Hepatocyte (in vitro differentiated cells): Measurements from ENCODE around the gene CCDC197. TPM values are rescaled to one million over a fixed set of nuclear protein-coding genes. Genes with fewer than 3 reads are reported as not detected.

Experiments
- DNase-seq: peaks from one replicate; pipeline ENCODE4 v3.0.0-alpha.2; 2016; ENCODE audit warnings: low spot score
- H2AFZ ChIP-seq: fragments of 200-600 bp; sonication (generic); 2 replicates; pipeline ENCODE4 v1.6.0; 2016; ENCODE audit warnings: antibody characterized with exemption, mild to moderate bottlenecking
- H3K27ac ChIP-seq: fragments of 200-600 bp; sonication (generic); 2 replicates; pipeline ENCODE4 v1.5.1; 2016; ENCODE audit warnings: mild to moderate bottlenecking
- H3K27me3 ChIP-seq: fragments of 200-600 bp; sonication (generic); 2 replicates; pipeline ENCODE4 v1.6.1; 2016
- H3K36me3 ChIP-seq: fragments of 200-600 bp; sonication (generic); replicated peaks from 2 replicates; pipeline ENCODE4 v1.5.1; 2016; ENCODE audit warnings: low read depth; ENCODE audit not compliant: insufficient read depth
- H3K4me1 ChIP-seq: fragments of 200-600 bp; sonication (generic); 2 replicates; pipeline ENCODE4 v1.5.1; 2016; ENCODE audit warnings: mild to moderate bottlenecking, moderate library complexity; ENCODE audit not compliant: insufficient read depth
- H3K4me2 ChIP-seq: fragments of 200-600 bp; sonication (generic); 2 replicates; pipeline ENCODE4 v1.6.0; 2016
- H3K4me3 ChIP-seq: fragments of 200-600 bp; sonication (generic); 2 replicates; pipeline ENCODE4 v1.5.1; 2016; ENCODE audit warnings: mild to moderate bottlenecking
- H3K79me2 ChIP-seq: fragments of 200-600 bp; sonication (generic); 2 replicates; pipeline ENCODE4 v1.6.0; 2017; ENCODE audit warnings: mild to moderate bottlenecking
- H3K9me2 ChIP-seq: fragments of 200-600 bp; sonication (generic); replicated peaks from 2 replicates; pipeline ENCODE4 v1.6.0; 2017; ENCODE audit warnings: mild to moderate bottlenecking; ENCODE audit not compliant: insufficient read depth
- H3K9me3 ChIP-seq: fragments of 200-600 bp; sonication (generic); 2 replicates; pipeline ENCODE4 v1.5.1; 2016; ENCODE audit warnings: low read depth, mild to moderate bottlenecking
- H4K20me1 ChIP-seq: fragments of 200-600 bp; sonication (generic); 2 replicates; pipeline ENCODE4 v1.6.0; 2016; ENCODE audit warnings: mild to moderate bottlenecking; ENCODE audit not compliant: insufficient read depth, poor library complexity, severe bottlenecking
- CTCF ChIP-seq: fragments of 200-600 bp; sonication (generic); IDR thresholded peaks from 2 replicates; pipeline ENCODE4 v1.5.1; 2016; ENCODE audit warnings: antibody characterized with exemption, mild to moderate bottlenecking; ENCODE audit not compliant: poor library complexity
- EZH2 ChIP-seq: fragments of 200-600 bp; sonication (generic); IDR thresholded peaks from 2 replicates; pipeline ENCODE4 v1.6.1; 2016; ENCODE audit warnings: antibody characterized with exemption, mild to moderate bottlenecking, borderline replicate concordance
- EZH2phosphoT487 ChIP-seq: fragments of 200-600 bp; sonication (generic); IDR thresholded peaks from one replicate; pipeline ENCODE4 v1.6.1; 2018; ENCODE audit warnings: antibody characterized with exemption, mild to moderate bottlenecking, low read depth, moderate library complexity; ENCODE audit not compliant: unreplicated experiment, severe bottlenecking
- WGBS: methylation state at CpG from one replicate; pipeline ENCODE4 v1.1.6; 2016; ENCODE audit warnings: low lambda C conversion rate; ENCODE audit errors: missing lambda C conversion rate; 5-methylcytosine and 5-hydroxymethylcytosine counted together
- microRNA-seq: library from miRNA; unstranded; fragments of <30 nt; microRNA quantifications from one replicate; pipeline ENCODE4, GENCODE V29; 2017
- polyA plus RNA-seq: library from polyadenylated mRNA; unstranded; fragments of >200 nt; fragmentation: Nextera tagmentation; extraction: Ambion mirVana; gene quantifications from 2 replicates; pipeline ENCODE4 v1.2.1, GENCODE V29; 2016
- small RNA-seq: library from RNA; depleted of rRNA; stranded (forward); fragments of <200 nt; gene quantifications from one replicate; pipeline ENCODE3, GENCODE V24; 2014
- total RNA-seq: library from RNA; depleted of rRNA; stranded (reverse); fragments of >200 nt; gene quantifications from 2 replicates; pipeline ENCODE4 v1.2.3, GENCODE V29; 2014

Gene CCDC197
- total and polyA plus RNA-seq, 2 experiments from 2014 or later: not detected

- no peaks in the 10 kb centered on the region for H3K9me3 ChIP-seq
- H3K4me1 ChIP-seq: peaks cover 6% of the 10 kb centered on the region
- DNase-seq: no peak
- H3K27me3 ChIP-seq: no peaks in the 10 kb centered on the region
- no peak overlapping the region for H2AFZ ChIP-seq
- peaks cover 43% of the 10 kb centered on the region for H3K79me2 ChIP-seq
- peaks cover 9% of the 10 kb centered on the region for H4K20me1 ChIP-seq
- peaks cover 7% of the 10 kb centered on the region for H3K36me3 ChIP-seq
- WGBS: 78% methylated on average over 1 of the region's 1 CpG
- H3K9me2 ChIP-seq: no peaks in the 10 kb centered on the region
- peak overlapping the region; percentile 14 for H3K27ac ChIP-seq
- H3K4me3 ChIP-seq: no peak overlapping the region
- no peak for TF ChIP-seq EZH2phosphoT487
- TF ChIP-seq CTCF: no peak
- TF ChIP-seq EZH2: no peak
- H3K4me2 ChIP-seq: no peak overlapping the region
Observed at GRCh38 chr14:94058128-94058673, 61.1 kb downstream of the CCDC197 start.

Small RNAs within 50 kb of the gene (microRNA-seq; reads per million reads assigned to microRNA genes)
- gene MIR4506: not detected

Small RNAs within 50 kb of the gene (small RNA-seq; reads per million reads assigned to genes)
- gene MIR4506: not detected

Other genes with a start within 250 kb of the CCDC197 start
- gene PRIMA1, start 208.8 kb upstream of the CCDC197 start, total RNA-seq: 1.5 and 2.0 TPM in 2 replicates
- gene PRIMA1, start 208.8 kb upstream of the CCDC197 start, polyA plus RNA-seq: 1.2 and 1.9 TPM in 2 replicates
- not detected in 2 replicates for gene FAM181A, start 70.0 kb upstream of the CCDC197 start, total RNA-seq
- gene FAM181A, start 70.0 kb upstream of the CCDC197 start, polyA plus RNA-seq: 0.90 TPM in 1 of 2 replicates, not detected in the other
- gene ASB2, start 20.7 kb upstream of the CCDC197 start, total RNA-seq: 0.53 and 1.8 TPM in 2 replicates
- 0.27 and 0.32 TPM in 2 replicates for gene ASB2, start 20.7 kb upstream of the CCDC197 start, polyA plus RNA-seq
- 2.1 and 2.7 TPM in 2 replicates for gene OTUB2, start 29.0 kb downstream of the CCDC197 start, total RNA-seq
- gene OTUB2, start 29.0 kb downstream of the CCDC197 start, polyA plus RNA-seq: 1.5 and 2.8 TPM in 2 replicates
- gene DDX24, start 83.9 kb downstream of the CCDC197 start, total RNA-seq: 127 and 134 TPM in 2 replicates
- 125 and 145 TPM in 2 replicates for gene DDX24, start 83.9 kb downstream of the CCDC197 start, polyA plus RNA-seq
- gene IFI27L1, start 84.0 kb downstream of the CCDC197 start, total RNA-seq: 16.7 and 18.9 TPM in 2 replicates
- gene IFI27L1, start 84.0 kb downstream of the CCDC197 start, polyA plus RNA-seq: 29.4 and 32.1 TPM in 2 replicates
- gene IFI27, start 113.4 kb downstream of the CCDC197 start, total RNA-seq: 1.1 and 1.8 TPM in 2 replicates
- gene IFI27, start 113.4 kb downstream of the CCDC197 start, polyA plus RNA-seq: 6.7 and 7.3 TPM in 2 replicates
- 47.4 and 95.1 TPM in 2 replicates for gene IFI27L2, start 132.3 kb downstream of the CCDC197 start, total RNA-seq
- 90.5 and 91.5 TPM in 2 replicates for gene IFI27L2, start 132.3 kb downstream of the CCDC197 start, polyA plus RNA-seq
- 2.3 and 3.8 TPM in 2 replicates for gene PPP4R4, start 177.0 kb downstream of the CCDC197 start, total RNA-seq
- gene PPP4R4, start 177.0 kb downstream of the CCDC197 start, polyA plus RNA-seq: 0.61 and 1.0 TPM in 2 replicates